Skeletal muscle tissue (tissue), 4 donors: ENCODE measurements around the gene MOAP1. TPM values are rescaled to one million over a fixed set of nuclear protein-coding genes. Genes with fewer than 3 reads are reported as not detected.

Experiments
- H3K27ac ChIP-seq: one replicate; pipeline ENCODE4 v1.7.0; 2013; ENCODE audit warnings: mild to moderate bottlenecking, low read depth, low read length, inconsistent platforms
- H3K27me3 ChIP-seq, 3 donors: one replicate each; pipeline ENCODE4 v1.7.0; 2013; ENCODE audit warnings: low read length in 3 of 3; ENCODE audit not compliant: control insufficient read depth in 3 of 3, insufficient read depth in 3 of 3
- H3K36me3 ChIP-seq, 3 donors: one replicate each; pipeline ENCODE4 v1.7.0; 2013; ENCODE audit warnings: low read length in 3 of 3; ENCODE audit not compliant: control insufficient read depth in 3 of 3, insufficient read depth in 3 of 3
- H3K4me1 ChIP-seq, 3 donors: one replicate each; pipeline ENCODE4 v1.7.0; 2013; ENCODE audit warnings: low read length in 3 of 3, mild to moderate bottlenecking in 3 of 3; ENCODE audit not compliant: control insufficient read depth in 3 of 3, insufficient read depth in 3 of 3
- H3K4me3 ChIP-seq, 3 donors: one replicate each; pipeline ENCODE4 v1.7.0; 2013; ENCODE audit warnings: low read length in 3 of 3
- H3K9ac ChIP-seq, 3 donors: one replicate each; pipeline ENCODE4 v1.7.0; 2013; ENCODE audit warnings: low read length in 3 of 3, mild to moderate bottlenecking in 3 of 3, moderate library complexity in 2 of 3, low read depth in 1 of 3
- H3K9me3 ChIP-seq, 3 donors: one replicate each; pipeline ENCODE4 v1.7.0; 2013; ENCODE audit warnings: low read length in 3 of 3; ENCODE audit not compliant: control insufficient read depth in 3 of 3
- total RNA-seq: library from RNA; depleted of rRNA; stranded (reverse); fragments of >200 nt; gene quantifications from one replicate; pipeline ENCODE4 v1.2.3, GENCODE V29; 2014
- donor health status: Osteomylitis.

Gene MOAP1
- total RNA-seq, 1 donor from 2014 or later = 20.4 TPM

- peaks cover 35 to 52% (median 46%) of the 10 kb centered on the region in 3 donors for H3K36me3 ChIP-seq
Observed at GRCh38 chr14:93219103-93219726, 34.5 kb upstream of the MOAP1 start.

GRCh38 chr14:93214598-93214997 is 29.9 kb upstream of the MOAP1 start:
- no peak overlapping the region for H3K9ac ChIP-seq
- no peaks in the 10 kb centered on the region for H3K9me3 ChIP-seq
- no peak overlapping the region for H3K27ac ChIP-seq
- peaks cover 21 to 46% (median 41%) of the 10 kb centered on the region in 3 donors for H3K36me3 ChIP-seq
- H3K4me1 ChIP-seq = no peaks in the 10 kb centered on the region
- no peaks in the 10 kb centered on the region for H3K27me3 ChIP-seq
- no peak overlapping the region for H3K4me3 ChIP-seq

More at GRCh38 chr14:93219103-93219726, 34.5 kb upstream of the MOAP1 start:
- Histone ChIP-seq H3K27me3 (no peaks in the 10 kb centered on the region), H3K9me3 (no peaks in the 10 kb centered on the region), H3K9ac (no peak overlapping the region), H3K27ac (no peak overlapping the region), H3K4me3 (no peak overlapping the region), H3K4me1 (no peaks in the 10 kb centered on the region)

- H3K9me3 ChIP-seq = no peaks in the 10 kb centered on the region
- H3K4me3 ChIP-seq = no peak overlapping the region
- no peaks in the 10 kb centered on the region for H3K27me3 ChIP-seq
- peaks cover 17 to 41% (median 37%) of the 10 kb centered on the region in 3 donors for H3K36me3 ChIP-seq
- H3K4me1 ChIP-seq = peaks cover 5% of the 10 kb centered on the region in 3 donors
- no peak overlapping the region for H3K27ac ChIP-seq
- no peak overlapping the region for H3K9ac ChIP-seq
Observed at GRCh38 chr14:93212432-93212831, 27.7 kb upstream of the MOAP1 start.

- H3K4me1 ChIP-seq = peaks cover 12 to 22% (median 13%) of the 10 kb centered on the region in 3 donors
- peak overlapping the region; percentile 79 to 91 (median 86) for H3K9ac ChIP-seq
- peak overlapping the region; percentile 92 to 99 (median 97) for H3K4me3 ChIP-seq
- H3K9me3 ChIP-seq = no peaks in the 10 kb centered on the region
- peak overlapping the region; percentile 86 for H3K27ac ChIP-seq
- H3K27me3 ChIP-seq = no peaks in the 10 kb centered on the region
- H3K36me3 ChIP-seq = peaks cover 3 to 20% (median 8%) of the 10 kb centered on the region in 3 donors
Observed at GRCh38 chr14:93207468-93208308, 23.0 kb upstream of the MOAP1 start.

- peak within 1 kb of the TSS; percentile 86 for H3K27ac ChIP-seq
- H3K4me1 ChIP-seq = peaks cover 12 to 22% (median 13%) of the 10 kb centered on the region in 3 donors
- H3K27me3 ChIP-seq = no peaks in the 10 kb centered on the region
- peak within 1 kb of the TSS; percentile 82 to 91 (median 88) for H3K9ac ChIP-seq
- peak within 1 kb of the TSS; percentile 94 to 99 (median 97) for H3K4me3 ChIP-seq
- H3K36me3 ChIP-seq = peaks cover 0 to 12% (median 3%) of the 10 kb centered on the region in 3 donors
- no peaks in the 10 kb centered on the region for H3K9me3 ChIP-seq
Observed at GRCh38 chr14:93206793-93207467, 22.2 kb upstream of the MOAP1 start, which contains the start of the genes GON7 and UBR7. Gene GON7 (minus strand): TSS chr14:93207065. CDS start chr14:93207037, 28 bp downstream. Gene UBR7 (plus strand): TSS chr14:93207256. CDS start chr14:93207292, 36 bp downstream.

- Histone ChIP-seq H3K9ac (no peak overlapping the region), H3K36me3 (peaks cover 0 to 4% (median 2%) of the 10 kb centered on the region in 3 donors), H3K4me1 (peaks cover 6 to 8% (median 6%) of the 10 kb centered on the region in 3 donors), H3K9me3 (no peaks in the 10 kb centered on the region), H3K27ac (no peak overlapping the region), H3K27me3 (no peaks in the 10 kb centered on the region), H3K4me3 (no peak overlapping the region)
Observed at GRCh38 chr14:93201155-93201704, 16.5 kb upstream of the MOAP1 start.

- H3K9ac ChIP-seq = no peak overlapping the region
- H3K27ac ChIP-seq = no peak overlapping the region
- no peak overlapping the region for H3K4me3 ChIP-seq
- no peaks in the 10 kb centered on the region for H3K9me3 ChIP-seq
- peaks cover 1 to 5% (median 5%) of the 10 kb centered on the region in 3 donors for H3K4me1 ChIP-seq
- peaks cover 0 to 4% (median 2%) of the 10 kb centered on the region in 3 donors for H3K36me3 ChIP-seq
- H3K27me3 ChIP-seq = no peaks in the 10 kb centered on the region
Observed at GRCh38 chr14:93200553-93200952, 15.9 kb upstream of the MOAP1 start.

GRCh38 chr14:93199031-93199430 is 14.3 kb upstream of the MOAP1 start:
- no peak overlapping the region for H3K27ac ChIP-seq

GRCh38 chr14:93195316-93195999 is 10.8 kb upstream of the MOAP1 start:
- Histone ChIP-seq H3K4me3 (peak overlapping the region in 1 of 3 donors; percentile 17), H3K27me3 (no peaks in the 10 kb centered on the region), H3K9ac (no peak overlapping the region), H3K9me3 (no peaks in the 10 kb centered on the region), H3K36me3 (no peaks in the 10 kb centered on the region), H3K4me1 (peaks cover 6 to 14% (median 9%) of the 10 kb centered on the region in 3 donors), H3K27ac (peak overlapping the region; percentile 65)

More at GRCh38 chr14:93199031-93199430, 14.3 kb upstream of the MOAP1 start:
- H3K4me3 ChIP-seq = no peak overlapping the region
- no peaks in the 10 kb centered on the region for H3K27me3 ChIP-seq
- H3K9me3 ChIP-seq = no peaks in the 10 kb centered on the region
- peaks cover 6 to 12% (median 6%) of the 10 kb centered on the region in 3 donors for H3K4me1 ChIP-seq
- no peak overlapping the region for H3K9ac ChIP-seq
- peaks cover 0 to 4% (median 0%) of the 10 kb centered on the region in 3 donors for H3K36me3 ChIP-seq
